Globus pallidus (tissue), 1 donor: Measurements from ENCODE around the gene DIP2B.
"Not testable (repeated sequence)": the region's sequence is repeated elsewhere in the genome, so short reads cannot be mapped to it uniquely, and the experiment has no call there.

Source experiments
- DNase-seq: peaks from one replicate; pipeline ENCODE4 v3.0.0-alpha.2; 2015; ENCODE audit warnings: low spot score

DIP2B gene

GRCh38 chr12:50728841-50729240, 224.1 kb downstream of the DIP2B start:
- no peak for DNase-seq

DNA sequence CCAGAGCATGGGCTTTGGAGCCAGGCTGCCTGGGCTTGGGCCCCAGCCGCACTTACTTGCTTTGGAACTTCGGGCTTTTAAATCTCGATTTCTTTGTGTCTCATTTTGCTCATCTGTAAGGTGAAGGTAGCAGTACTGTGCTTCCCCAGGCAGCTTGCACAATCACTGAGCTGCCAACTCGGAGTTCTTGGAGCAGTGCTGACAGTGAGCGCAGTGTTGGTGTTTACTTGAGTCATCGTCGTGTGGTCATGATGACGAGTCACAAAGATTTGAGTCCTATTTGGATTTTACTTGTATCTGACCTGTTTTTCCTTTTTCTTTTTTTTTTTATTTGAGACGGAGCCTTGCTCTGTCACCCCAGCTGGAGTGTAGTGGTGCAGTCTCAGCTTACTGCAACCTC, 227.8 kb downstream of the DIP2B start:
- no peak for DNase-seq

DNA sequence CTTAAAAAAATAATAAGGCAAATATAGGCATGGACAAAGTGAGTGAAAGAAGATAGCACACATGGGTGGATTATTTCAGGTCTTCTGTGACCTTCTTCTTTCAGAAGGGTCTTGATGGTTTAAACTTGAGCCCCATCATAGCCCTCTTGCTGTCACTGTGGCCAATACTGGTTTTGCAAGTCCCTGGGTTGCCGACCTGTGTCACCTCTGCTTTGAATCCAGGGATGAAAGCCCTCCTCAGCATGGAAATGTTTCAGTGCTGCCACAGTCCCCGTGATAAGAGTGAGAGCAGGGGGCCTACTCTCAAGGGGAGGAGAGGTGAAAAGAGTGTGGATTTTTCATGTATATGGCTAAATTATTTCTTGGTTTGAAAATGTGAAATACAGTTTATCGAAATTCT, 228.9 kb downstream of the DIP2B start:
- DNase-seq = no peak

GRCh38 chr12:50734409-50735263, 229.9 kb downstream of the DIP2B start:
- DNase-seq = peak; percentile 47

- DNase-seq = no peak
Observed at GRCh38 chr12:50739611-50740010, 234.8 kb downstream of the DIP2B start.

GRCh38 chr12:50740307-50740706, 235.5 kb downstream of the DIP2B start:
- no peak for DNase-seq

DNA sequence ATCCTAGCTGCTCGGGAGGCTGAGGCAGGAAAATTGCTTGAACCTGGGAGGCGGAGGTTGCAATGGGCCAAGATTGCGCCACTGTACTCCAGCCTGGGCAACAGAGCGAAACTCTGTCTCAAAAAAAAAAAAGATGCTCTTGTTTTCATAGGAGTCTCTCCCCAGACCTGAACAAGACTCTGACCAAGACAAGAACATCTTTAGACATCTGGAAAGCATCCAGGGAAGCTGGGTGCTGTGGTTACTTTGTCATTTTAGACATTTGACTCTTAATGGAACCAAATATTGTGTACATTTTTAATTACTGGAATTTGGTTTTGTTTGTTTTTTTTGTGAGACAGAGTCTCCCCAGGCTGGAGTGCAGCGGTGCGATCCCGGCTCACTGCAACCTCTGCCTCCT, 238.0 kb downstream of the DIP2B start:
- DNase-seq = no peak

- no peak for DNase-seq
Observed at GRCh38 chr12:50745861-50746260, 241.1 kb downstream of the DIP2B start.

DNA sequence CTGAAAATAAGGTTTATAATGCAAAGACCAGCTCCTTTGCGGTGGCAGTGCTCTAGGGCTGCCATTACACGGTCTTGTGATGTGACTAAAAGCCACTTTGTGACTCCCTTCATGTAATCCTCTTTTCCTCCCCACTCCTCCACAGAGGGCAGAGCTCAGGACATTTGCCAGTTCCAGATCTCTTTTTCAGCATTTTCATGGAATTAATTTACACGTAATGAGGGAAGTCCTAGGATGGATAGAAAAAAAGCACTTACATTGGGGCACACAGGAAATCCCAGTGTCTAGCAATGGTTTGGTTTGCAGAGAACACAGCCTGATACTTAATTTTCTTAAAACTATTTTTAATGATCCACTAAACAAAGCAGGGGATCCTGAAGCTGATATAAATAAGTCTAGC, 241.6 kb downstream of the DIP2B start:
- DNase-seq = no peak

- no peak for DNase-seq
Observed at GRCh38 chr12:50747817-50748216, 243.0 kb downstream of the DIP2B start.

DNA sequence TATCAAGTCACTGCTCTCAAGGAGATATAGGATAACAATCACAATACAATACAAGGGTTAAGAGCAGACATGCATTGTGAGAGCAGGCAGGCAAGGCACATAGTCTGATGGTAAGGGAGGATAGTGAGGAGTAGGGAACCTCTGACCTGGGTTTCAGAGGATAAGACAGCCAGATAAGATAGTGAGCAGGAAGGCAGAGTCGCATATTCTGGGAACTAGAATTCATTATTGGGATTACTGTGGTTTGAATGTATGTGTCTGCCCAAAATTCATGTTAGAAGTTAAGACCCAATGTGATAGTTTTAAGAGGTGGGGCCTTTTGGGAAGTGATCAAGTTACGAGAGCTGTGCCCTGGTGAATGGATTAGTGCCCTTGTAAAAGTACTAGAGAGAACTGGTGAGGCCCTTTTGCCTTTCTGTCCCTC, 244.7 kb downstream of the DIP2B start:
- DNase-seq = no peak

GRCh38 chr12:50750366-50750765, 245.6 kb downstream of the DIP2B start:
- DNase-seq = no peak

- DNase-seq = no peak
Observed at GRCh38 chr12:50751948-50752721, 247.3 kb downstream of the DIP2B start.

DNA sequence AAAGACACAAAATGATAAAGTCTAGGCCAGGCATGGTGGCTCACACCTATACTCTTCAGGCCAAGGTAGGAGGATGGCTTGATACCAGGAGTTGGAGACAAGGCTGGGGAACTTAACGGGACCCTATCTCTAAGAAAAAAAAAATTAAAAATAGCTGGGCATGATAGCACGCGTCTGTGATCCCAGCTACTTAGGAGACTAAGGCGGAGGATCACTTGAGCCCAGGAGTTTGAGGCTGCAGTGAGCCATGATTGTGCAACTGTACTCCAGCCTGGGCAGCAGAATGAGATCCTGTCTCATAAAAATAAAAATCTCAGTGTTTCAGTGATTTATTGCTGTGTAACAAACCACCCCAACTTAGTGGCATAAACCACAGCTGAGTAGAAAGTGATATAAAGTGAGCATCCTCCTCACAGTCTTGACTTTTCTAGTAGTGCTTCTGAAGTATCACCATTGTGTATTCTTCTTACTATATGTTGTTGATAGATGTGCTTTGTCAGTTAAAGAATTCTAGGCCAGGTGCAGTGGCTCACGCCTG, 248.5 kb downstream of the DIP2B start:
- DNase-seq = no peak

GRCh38 chr12:50763639-50764285, 259.0 kb downstream of the DIP2B start, which contains the start of gene ATF1:
TSS of gene ATF1 (plus strand) at chr12:50764101. CDS start at chr12:50780146, 16,045 bp downstream.
- DNase-seq = peak; percentile 87

DNA sequence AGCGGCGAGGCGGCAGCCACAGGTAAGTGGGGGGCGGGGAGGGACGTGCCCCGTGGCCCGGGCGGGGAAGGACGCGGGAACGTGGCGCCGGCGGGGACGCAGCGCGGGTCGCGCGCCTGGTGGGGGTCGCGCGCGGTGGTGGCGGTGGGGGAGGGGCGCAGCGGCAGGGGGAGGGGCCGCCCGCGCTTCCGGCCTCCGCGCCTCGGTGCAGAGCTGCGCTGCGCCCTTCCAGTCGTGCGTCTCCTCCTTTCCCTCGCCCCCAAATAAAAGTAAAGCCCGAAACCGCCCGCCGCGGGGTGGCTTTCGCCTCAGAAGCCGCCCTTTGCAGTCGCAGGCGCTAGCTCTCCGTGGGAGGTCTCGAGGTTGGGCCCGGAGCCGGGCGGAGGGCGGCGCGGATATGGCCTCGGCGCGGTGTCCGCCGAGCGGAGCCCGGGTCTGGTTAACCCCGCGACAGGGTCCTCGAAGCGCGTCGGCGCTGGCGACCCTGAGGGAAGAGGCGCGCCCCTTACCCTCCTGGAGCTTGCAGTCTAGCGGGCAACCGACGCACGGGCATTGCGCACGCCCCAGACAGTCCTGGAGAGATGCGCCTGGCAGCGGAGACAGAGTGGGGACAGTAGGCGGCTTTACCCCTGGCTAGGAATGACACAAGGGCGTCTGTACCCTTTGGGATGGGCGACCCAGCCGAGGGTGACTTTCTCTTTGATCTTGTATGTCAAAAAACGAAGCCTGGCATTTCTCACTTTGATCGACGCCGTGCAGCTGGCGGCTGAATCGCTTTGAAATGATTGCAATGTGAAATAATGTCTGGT, 259.7 kb downstream of the DIP2B start:
- peak; percentile 63 for DNase-seq

DNA sequence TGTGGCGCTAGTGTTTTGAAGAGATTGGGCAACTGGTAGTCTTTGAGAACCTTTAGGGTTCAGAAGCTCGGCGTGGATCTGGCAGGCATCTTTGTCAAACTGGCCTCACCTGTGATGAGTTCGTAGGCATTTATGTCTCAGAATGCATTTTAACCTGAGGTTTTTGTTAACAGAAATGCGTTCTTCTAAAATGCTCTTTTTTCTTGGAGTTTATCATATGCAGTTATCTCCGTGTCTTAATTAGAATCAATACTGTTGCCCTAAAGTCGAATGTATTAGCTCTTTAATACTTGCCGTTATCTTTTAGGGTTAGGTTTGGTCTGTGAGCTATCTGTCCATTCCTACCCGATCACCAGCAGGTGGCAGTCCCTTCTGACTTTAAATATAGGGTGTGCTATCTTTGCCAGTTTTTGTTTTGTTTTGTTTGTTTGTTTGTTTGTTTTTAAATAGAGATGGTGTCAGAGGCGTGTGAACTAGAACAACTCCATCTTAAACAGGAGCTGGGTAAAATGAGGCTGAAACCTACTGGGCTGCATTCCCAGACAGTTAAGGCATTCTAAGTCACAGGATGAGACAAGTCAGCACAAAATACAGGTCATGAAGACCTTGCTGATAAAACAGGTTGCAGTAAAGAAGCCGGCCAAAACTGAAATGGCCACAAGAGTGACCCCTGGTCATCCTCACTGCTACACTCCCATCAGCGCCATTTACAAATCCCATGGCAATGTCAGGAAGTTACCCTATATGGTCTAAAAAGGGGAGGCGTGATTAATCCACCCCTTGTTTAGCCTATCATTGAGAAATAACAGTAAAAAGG, 260.5 kb downstream of the DIP2B start:
- peak; percentile 66 for DNase-seq

GRCh38 chr12:50768391-50768790, 263.6 kb downstream of the DIP2B start:
- no peak for DNase-seq

GRCh38 chr12:50768813-50769212, 264.0 kb downstream of the DIP2B start:
- not testable (repeated sequence) for DNase-seq

- DNase-seq = no peak
Observed at GRCh38 chr12:50771409-50771808, 266.6 kb downstream of the DIP2B start.

- DNase-seq = no peak
Observed at GRCh38 chr12:50772470-50772869, 267.7 kb downstream of the DIP2B start.
